Medulla oblongata (tissue), 1 donor: ENCODE measurements around the gene FAM163B.

Experiments
- DNase-seq: peaks from one replicate; pipeline ENCODE4 v3.0.0-alpha.2; 2015; ENCODE audit errors: extremely low spot score

FAM163B gene

DNA sequence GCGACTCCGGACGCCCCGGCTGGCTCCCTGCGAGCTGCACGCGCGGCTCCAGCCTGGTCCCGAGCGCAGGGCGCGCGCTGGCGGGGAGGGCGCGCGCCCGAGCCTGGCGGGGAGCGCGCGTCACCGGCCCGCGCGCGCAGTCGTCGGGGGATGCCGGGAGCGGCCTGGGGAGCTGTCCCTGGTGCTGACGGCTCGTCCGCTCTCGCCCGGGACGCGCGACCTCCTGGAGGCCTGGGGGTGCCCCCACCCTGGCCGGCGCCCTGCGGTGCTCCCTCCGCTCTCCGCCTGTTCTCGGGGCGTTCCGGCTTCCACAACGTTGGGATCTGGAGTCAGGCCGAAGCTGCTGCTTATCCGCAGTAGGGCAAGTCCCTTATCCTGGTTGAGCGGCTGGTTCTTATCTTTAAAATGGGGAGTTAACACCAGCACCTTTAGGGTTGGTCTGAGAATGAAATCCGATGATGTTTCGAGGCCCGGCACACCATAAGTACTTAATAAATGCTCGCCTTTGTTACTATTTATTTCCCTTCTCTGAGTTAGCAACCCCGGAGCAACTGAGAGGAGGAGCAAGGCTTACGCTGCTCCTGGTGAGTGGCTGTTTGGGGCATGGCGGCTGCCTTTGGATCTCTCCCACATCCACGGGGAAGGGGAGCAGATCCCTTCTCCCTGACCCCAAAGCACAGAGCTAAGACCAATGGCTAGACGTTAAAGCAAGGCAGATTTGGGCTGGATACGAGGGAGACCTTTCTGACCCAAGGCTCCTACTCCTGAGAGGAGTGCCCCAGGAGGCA lies at the start of gene FAM163B:
Gene FAM163B (minus strand): TSS at position 79 of the 788 bp plus-strand sequence. CDS start 29,166 bp downstream, outside the sequence.
- DNase-seq = peak; percentile 30

DNA sequence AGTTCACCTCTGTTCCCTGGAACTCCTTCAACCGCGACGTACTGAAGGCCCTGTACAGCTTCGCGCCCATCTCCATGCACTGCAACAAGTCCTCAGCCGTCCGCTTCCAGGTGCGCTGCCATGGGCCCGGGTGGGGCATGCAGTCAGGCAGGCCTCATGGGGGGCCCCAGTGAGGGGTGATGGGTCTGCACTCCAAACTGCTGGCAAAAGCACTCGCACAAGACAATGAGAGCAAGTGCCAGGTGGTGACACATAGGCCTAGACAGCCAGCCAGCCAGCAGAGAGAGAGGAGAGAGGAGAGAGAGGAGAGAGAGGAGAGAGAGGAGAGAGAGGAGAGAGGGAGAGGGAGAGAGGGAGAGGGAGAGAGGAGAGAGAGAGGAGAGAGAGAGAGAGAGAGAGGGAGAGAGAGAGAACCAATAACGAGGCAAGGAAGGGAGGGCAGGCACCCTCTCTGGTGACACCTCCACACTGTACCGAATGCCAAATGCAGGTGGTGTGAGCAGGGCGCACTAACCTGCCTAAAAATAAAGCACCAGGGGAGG lies 48.0 kb upstream of the FAM163B start:
- no peak for DNase-seq

DNA sequence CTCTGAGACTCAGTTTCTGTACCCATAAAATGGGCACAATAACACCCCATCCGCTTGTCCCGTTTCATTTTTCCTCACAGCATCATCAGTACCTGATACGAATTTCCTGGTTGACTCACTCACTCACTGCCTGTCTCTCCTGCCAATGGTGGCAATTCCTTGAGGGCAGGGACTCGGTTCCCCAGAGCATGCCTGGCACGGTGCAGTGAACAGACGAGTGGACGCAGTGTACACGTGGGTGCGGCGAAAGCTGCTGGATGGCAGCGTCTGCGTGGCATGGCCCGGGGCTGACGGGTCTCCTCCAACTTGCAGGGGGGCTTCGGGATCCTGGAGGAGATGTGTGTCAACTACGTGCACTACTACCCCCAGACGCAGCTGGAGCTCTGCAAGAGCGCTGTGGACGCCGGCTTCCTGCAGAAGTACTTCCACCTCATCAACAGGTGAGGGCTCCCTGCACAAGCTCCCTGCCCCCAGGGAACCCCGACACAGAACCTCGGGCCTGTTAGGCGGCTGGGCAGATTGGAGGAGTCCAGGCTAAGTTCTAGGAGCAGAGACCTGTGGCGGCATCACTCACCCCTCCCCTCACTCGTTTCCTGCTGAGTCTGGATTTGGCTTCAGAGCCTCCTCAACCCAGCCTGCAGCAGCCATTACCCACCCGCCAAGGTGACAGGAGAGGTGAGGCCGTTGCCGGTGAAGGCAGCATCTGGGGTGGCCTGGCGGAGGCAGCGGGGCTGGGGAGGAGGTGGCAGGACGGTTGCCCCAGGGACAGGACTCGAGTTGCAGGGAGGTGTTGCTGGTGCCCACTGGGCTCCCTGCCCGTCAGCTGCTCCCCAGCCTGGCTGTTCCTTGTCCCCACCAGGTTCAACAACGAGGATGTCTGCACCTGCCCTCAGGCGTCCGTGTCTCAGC lies 47.3 kb upstream of the FAM163B start:
- no peak for DNase-seq

DNA sequence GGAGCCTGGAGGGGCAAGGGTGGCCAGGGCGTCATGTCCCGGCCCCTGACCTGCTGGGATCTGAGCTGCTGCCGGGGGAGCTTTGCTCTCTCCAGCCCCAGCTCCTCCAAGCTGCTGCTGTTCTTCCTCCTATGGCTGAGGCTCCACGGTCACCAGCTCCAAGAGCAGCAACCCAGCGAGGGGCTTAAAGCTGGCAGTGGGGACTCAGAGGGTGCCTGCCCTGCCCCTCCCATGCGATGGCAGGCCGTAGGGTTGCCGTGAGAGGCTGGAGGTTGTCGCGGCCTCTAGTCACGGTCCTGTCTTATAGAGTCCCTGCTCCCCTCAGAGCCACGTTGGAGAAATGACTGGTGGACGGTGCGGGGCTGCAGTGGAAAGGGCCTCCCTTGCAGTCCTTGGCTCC lies 46.5 kb upstream of the FAM163B start:
- DNase-seq = no peak

DNA sequence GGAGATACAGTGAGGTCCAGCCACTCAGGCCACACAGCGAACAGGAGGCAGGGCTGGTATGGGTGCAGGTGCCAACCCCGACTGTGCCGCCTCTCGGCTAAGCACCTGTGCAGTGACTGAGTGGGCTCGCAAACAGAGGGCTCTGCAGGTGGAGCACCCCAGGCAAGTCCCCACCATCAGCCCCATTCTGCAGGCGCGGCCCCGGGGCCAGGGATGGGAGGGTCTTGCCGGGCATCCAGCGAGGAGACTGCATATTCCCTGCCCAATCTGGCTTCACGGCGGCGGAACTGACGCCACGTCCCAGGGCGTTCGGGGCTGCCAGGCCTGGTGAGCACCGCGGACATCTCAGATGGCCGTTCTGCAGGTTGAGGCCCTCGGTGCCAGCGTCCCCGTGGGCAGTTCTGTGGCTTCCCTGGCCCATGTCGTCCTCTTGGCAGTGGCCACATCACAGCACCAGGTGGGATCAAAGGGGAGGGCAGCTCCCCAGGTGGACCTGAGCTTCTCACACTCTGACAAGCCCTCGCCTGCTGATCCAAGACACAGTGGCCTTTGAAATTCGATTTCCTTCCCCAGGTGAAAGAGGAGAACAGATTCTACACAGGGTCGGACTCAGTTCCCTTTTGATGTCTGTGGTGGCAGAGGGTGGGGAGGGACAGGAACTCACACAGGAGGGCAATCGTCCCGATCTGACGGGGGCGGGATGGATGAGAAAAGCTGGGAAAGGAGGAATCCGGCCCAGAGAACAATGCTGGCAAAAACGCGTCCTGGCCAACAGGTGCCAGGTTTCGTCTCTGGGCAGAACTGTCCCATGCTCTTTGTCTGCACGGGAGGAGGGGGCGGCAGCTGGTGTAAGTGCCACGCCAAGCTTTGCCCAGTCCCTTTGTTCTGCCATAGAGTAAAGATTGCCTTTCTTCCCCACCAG lies 45.8 kb upstream of the FAM163B start:
- no peak for DNase-seq

DNA sequence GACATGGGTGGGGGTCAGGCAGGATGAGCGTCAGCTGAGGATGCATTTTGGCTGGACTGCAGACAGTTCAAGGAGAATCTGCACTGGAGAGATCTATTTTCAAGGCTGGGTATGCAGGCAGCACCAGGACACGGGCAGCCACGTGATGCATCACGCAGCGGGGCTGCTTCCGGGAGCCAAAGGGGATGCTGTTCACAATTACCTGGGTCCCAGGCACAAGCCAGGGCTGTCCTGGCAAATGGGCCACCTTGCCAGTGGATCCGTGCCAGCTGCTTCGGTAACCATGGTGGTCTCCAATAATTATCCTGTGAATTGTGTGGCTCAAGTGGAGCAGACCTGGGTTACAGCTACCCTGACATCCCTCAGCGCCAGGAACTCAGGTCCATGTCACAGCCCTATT lies 44.4 kb upstream of the FAM163B start:
- no peak for DNase-seq

DNA sequence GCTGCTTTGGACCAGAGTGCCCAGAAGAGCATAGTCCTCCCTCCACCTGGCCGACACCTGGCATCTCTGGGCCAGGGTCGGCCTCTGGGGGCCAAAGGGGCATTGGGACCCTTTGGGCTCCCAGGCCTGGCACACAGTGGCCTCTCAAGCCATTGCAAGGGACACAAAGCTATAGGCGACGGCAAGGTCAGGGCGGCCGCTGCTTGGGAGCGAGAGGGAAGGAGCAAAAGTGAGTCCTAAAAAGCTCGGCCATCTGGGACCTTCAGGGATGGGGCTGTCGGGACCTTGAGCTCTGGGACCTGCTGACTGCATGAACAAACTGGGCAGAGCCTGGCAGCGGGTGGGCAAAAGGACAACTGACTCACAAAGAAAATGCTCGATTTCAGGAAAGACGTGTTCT lies 40.8 kb upstream of the FAM163B start:
- no peak for DNase-seq

DNA sequence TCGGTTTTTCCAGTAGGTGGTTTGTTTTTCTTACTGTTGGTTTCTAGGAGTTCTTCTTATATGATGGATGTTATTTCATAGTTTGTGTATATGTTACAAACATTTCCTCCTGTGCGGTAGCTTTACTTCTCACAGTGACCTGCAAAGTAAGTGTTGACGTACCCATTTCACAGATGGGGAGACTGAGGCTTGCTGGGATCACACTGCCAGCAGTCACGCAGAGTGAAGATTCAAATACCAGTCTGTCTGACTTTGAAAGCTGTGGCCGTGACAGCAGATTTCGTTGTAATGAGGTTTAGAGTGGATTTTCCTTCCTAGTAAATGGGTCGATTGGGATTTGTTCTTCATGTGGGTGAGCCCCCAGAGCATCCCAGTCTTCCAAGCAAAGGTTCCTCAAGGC lies 40.0 kb upstream of the FAM163B start:
- DNase-seq = no peak

DNA sequence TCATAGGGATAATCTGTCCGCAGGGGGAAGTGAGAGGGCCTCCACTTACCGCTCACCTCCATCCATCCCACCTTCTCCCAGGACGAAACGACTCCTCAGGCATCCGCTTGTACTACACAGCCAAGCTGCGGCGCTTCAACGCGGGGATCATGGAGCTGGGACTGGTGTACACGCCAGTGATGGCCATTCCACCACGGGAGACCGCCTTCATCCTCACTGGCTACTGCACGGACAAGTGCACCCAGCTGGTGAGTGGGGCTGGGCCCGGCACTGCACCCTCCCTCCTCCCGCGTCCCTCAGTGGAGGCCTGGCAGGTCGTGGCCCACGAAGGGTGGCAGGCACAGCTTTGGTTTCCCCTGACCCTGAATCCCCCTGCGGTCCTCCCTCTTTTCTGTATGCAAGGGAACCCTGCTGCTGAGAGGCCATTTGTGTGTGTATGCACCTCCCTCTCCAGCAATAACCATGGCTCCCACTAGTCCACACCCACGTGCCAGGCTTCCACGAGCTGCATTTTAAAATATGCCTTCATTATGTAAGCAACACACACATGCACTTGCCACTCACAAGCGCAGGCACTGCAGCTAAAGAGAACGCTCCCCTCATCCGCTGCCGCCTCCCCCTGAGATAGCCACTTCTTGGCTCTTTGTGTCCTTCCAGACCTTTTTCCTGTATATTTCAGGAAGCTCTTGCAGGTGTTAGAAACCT lies 38.7 kb upstream of the FAM163B start:
- no peak for DNase-seq

DNA sequence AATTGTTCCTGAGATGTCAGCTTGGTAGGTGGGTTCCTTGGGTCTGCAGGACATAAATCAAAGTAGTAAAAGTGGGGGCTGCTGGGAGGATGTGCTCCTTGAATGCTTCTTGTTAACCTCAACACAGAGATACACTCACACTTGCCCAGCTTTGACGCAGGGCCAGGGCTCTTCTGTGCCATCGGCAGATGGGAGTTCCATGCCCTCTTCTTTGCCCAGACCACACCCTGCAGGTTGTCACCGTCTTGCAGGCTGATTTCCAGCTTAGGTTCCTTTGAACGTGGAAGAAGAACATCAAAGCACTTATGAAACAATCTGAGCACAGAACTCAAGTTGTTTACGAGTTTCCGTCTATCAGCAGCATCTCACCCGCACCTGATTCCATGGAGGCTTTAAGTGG lies 38.0 kb upstream of the FAM163B start:
- DNase-seq = no peak

DNA sequence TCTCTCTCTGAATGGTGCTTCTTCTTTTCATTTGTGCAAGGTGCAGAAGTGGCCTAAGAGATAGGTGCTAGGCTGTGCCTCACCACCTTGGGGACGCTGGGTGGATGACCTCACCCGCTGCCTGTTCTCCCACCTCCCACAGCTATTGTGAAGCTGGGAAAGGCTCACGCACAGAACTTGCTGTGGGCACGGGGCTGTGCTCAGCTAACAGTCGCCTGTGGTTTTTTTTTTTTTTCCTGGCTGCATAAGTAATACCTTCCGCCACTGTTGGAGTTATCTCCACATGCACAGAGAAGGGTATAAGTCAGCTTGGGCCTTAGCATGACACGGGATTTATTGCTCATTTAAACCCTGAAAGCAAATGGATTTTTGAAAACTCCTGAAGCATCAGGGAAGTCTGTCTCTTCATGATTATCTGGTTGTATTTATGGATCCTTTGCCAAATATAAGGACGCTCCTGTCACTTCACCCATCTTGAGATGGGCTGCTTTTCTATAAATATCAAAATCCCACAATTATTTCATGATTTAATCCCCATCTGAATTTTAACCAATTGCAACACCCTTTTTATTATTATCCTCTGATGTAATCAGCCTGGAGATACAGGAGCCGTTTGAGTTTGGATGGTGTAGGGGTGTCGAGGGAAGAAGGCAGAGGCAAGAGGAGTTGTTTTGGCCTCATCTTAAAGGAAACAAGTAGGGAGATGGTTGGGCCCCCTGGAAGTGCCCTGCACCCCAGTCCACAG lies 36.0 kb upstream of the FAM163B start:
- no peak for DNase-seq

DNA sequence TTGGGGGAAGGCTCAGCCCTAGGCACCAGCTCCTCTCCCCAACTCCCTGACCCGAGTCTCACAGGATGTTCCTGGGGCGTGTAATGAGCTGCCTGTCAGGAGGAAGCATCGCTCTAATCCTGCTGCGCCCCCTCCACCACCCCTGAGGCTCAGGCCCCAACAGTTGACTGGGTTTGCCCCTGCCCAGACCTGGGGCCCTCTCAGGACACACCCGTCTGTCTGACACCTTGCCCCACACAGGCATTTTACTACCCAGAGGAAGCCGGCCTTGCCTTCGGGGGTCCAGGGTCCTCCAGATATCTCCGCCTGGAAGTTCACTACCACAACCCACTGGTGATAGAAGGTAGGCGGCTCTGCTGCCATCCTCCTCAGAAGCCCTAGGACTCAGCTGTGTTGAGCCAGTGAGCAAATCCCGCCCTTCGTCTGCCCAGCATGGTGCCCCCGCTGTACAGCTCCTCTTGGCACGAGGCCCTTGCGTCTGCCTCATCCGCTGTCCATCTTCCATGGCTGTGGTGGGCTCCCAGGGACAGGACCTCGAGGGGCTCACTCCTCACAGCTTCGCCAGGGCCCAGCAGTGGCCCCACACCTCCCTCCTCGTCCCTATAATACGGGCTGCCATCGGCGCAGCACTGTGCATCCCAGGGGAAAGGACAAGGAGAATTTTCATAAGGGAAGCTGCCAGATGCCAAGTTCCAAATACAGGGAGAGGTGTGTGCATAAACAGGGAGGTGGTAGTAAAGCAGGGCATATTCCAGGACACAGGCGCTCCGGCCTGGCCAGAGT lies 35.0 kb upstream of the FAM163B start:
- DNase-seq = no peak

DNA sequence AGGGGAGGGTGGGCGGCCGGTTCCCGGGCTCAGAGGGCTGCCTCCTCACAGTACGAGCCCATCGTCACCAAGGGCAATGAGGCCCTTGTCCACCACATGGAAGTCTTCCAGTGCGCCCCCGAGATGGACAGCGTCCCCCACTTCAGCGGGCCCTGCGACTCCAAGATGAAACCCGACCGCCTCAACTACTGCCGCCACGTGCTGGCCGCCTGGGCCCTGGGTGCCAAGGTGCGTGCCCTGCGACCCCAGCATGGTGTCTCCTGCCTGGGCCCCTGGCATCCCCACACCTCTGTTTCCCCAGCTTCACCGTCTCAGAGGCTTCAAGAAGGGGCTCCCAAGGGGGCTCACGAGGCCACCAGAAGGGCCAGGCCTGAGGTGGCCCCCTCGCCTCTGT lies 34.2 kb upstream of the FAM163B start:
- no peak for DNase-seq

DNA sequence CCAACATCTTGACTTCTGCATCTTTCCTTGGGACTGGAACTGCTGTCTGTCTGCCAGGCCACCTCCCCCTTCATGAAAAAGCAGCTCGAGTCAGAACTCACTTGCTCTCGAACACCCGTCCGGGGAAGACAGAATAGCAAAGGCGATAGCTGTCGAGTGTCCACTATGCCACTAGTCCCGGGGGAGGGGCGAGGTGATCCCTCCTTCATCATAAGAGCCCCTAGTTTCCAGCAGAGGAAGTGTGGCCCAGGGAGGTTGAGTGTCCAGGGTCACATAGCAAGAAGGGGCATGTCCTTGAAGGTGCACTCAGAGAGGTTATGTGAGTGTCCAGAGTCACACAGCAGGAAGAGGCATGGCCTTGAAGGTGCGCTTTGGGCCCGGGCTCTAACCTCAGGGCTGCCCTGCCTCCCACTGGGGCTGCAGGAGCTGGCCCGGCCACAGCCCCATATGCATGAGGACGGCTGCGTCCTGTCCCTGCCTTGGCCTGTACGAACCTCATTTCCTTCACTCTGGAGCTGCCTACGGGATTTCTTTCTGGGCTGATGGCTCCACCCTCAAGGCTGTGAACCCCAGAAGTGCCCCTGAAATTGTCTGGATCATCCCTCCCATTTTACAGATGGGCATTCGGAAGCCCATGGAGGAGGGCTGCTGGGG lies 33.6 kb upstream of the FAM163B start:
- DNase-seq = no peak

DNA sequence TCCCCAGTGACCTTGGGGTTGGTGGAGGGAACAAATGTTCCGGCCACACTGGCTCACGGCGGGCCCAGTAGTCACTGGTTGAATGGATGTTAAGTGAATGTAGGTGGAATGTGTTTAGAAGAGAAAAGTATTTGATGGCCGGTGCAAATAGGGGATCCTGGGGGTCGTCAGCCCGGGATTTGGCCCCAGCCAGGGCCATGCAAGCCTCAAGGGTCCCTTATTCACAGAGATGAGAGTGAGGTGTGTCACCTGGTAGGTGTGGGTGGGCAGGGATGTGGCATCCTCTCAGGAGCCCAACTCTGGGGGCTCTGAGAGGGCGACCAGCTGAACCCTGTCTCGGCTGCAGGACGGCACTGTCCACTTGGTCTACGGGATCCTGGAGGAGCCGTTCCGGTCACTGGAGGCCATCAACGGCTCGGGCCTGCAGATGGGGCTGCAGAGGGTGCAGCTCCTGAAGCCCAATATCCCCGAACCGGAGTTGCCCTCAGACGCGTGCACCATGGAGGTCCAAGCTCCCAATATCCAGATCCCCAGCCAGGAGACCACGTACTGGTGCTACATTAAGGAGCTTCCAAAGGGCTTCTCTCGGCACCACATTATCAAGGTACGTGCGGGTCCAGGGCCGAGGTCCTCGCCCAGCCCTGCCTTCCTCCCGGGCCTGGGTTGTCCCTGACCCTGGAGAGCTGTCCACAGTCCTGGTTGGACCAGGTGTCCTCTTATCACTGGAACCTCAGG lies 32.8 kb upstream of the FAM163B start:
- DNase-seq = no peak

DNA sequence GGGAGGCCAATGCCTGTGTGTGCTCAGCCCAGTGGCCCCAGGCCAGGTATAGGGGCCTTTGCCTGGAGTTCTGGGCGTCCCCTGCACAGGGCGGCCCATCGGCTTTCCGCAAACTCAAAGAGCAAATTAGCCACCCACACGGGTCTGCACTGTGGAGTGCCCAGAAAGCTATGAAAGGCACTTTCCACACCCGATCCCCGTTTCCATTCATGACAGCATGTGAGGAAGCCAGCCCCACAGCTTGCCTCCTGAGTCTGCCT lies 32.1 kb upstream of the FAM163B start:
- DNase-seq = no peak

DNA sequence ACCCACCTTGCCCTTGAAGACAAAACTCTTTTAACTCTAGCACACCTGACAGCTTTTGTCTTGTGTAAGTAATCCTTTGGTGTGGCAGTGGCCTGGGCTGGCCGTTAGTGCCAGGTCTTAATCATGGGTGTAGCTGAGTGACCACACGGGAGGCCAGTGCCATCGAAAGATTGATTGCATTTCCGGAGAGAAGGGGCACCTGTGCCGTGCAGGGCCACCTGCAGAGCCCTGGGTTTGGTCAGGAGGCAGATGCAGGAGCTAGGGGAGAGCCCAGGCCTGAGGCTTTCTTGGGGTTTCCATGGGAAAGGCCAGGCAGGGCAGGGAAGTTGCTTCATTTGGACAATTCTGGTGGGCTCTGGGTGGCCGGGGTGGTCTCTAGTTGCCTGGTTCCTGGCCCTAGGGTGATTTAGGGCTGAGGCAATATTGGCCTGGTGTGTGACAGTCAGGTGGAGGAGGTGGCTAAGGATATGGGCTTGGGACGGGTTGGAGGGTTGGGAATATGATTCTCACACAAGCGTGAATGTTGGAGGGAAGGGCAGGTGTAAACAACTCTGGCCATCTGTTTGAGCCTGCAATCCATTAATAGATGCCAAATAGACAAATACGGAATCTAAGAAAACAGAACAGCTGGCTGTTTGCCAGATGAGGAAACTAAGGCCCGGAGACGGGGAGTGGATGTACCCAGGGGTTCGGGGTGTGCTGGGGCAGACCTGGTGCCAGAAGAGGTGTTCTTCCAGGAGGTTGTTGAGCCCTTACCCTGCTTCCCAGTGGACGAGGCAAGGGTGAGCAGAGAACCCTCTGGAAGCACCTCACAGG lies 31.6 kb upstream of the FAM163B start:
- no peak for DNase-seq

DNA sequence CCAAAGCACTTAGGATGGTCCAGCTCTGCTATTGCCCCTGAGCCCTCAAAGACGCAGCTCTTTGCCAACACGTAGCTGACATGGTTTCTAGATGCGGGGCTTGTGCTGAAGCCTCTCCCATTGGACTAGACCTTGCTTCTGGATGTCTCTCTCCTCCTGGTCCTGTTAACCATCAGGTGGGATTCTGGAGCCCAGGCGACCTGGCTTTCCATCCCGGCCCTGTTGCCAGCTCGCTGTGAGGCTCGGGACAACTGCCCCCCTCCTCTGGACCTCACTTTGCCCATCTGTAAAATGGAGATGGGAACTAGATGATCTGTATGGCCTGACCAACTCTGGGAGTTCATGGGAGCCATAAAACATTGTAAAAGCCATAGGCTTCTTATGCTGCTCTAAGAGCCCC lies 31.0 kb upstream of the FAM163B start:
- no peak for DNase-seq
